Ecto neural progenitor cell (in vitro differentiated cells): ENCODE measurements around the gene PKNOX2.

Experiments used
- DNase-seq: peaks from one replicate; pipeline ENCODE4 v3.0.0-alpha.2; 2018; ENCODE audit warnings: low spot score

PKNOX2 gene

DNA sequence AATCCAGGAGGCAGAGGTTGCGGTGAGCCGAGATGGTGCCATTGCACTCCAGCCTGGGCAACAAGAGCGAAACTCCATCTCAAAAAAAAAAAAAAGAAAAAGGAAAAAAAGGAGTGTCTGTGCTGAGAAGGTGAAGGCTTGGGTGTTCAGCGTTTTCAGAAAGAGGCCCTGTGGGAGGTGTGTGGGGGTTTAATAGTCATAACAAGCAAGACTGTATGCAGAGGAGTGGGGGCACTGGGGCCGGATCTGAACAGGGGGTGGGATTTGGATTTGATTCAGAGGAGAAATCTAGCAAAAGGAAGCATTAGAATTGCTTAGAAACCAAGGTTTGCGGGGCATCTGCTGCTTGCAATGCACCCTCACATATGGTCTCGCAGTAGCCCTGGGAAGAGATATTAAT lies 195.5 kb downstream of the PKNOX2 start:
- DNase-seq: no peak

DNA sequence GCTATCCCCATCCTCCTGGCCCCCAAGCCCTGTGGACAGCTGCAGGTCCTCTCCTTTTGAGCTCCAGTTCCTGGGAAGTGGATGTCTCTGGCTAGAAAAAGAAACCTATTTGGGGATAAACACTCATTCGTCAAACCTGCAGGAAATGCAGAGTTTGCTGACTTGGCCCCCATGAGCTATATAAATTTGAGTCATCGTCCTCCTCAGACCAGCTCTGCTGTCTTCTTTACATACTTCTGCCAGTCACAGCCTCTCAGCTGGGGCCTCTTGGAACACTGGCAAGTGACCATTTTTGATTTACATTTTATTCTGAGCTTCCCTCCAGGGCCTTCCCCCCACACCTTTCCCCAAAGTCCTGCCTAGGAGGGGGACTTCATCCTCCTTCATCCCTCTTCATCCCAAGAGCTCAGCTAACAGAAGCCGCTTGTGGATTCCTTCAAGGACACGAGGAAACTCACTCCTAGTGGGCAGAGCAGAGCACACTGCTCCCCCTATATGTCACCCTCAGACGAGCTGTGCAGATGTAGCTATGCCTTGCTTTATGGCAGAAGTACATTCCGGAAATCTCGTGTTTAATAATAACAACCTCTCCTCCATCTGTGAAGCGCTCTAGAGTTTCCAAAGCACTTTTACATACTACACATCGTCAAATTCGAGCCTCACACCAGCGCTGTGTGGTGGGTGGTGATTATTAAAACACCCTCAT lies 199.7 kb downstream of the PKNOX2 start:
- DNase-seq: no peak

DNA sequence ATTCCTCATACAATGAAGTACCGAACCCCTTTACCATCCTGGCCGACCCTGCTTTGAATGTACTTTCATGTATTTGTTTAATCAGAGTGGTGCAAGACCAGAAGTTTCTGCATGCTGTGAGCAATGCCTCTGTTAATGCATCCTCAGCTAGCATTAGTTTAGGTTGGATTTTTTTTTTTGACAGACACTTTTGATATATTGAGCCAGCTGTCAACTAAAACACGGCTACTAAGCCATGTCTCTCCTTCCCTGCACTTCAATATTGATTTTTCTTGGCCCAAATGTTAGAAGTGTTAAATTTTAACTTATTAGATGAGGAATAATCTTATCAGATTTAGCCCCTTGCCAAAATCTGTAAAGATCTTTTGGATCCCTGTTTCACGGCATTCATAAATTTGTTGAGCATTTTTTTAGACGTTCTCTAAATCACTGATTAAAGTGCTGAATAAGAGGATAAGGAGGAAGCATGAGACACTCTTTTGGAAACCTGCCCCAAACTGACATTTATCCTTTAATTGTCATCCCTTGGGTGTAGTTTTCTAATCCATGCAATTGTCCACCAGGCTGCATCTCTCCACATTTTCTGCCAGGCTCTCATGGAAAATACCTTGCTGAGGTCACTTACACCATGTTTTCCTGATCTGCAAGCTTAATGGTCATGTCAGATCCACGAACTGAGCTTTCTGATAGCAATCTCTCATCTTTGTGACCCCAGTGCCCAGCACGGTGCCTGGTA lies 200.8 kb downstream of the PKNOX2 start:
- DNase-seq: no peak

DNA sequence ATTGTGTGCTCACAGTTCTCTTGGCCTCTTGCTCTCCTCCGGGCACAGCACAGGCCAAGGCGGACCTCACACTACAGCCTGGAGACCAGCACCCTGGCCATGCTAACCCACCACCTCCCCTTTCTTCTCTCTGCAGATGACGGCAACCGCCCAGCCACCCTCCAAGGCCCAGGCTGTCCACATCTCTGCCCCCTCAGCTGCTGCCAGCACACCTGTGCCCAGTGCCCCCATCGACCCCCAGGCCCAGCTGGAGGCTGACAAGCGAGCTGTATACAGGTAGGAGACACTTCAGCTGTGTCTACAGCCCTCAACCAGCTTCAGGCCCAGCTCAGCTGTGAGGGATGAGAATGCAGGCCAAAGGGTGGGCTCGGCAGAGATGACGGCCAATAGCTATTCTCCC lies 203.2 kb downstream of the PKNOX2 start:
- no peak for DNase-seq

- no peak for DNase-seq
These were observed 204.2 kb downstream of the PKNOX2 start for GRCh38 chr11:125368757-125369156.

- no peak for DNase-seq
These were observed 205.3 kb downstream of the PKNOX2 start for GRCh38 chr11:125369808-125370207.

DNA sequence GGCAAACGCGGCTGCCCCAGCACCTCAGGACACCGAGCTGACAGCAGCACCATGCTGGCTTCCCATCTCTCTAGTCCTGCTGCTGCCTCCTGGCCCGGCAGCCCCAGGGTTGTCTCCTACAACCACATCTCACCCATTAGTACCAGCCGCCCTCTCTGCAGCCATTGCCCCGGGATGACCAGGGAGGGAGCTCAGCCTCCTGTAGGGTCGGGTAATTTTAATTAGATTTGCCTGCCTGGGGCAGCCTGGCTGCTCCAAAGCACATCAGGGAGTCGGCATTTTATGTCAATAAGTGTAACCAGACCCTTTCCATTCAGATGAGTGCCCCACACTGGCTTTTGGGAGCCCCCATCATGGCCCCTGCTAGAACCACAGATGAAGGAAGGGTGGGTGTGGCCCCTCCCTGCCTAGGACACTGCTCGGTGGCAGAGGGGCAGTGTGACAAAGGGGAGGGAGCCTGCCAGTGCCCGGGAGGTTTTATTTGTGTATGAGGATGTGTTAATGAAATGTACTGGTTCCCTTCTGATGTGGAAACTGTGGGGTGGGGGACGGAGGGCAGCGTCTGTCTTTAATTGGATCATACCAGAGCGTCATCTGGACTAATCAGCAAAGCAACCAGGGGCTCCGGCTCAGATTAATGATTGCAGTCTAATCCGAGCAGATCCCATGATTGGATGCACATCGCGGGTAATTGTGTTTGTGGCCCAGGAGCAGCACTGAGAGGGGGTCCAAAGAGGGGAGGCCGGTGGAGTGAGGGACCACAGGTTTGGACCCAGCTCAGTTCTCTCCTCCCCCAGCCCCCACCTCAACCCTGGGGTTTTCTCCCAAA lies 206.2 kb downstream of the PKNOX2 start:
- DNase-seq: peak; percentile 68

- DNase-seq: peak; percentile 90
These were observed 206.9 kb downstream of the PKNOX2 start for GRCh38 chr11:125371431-125371935.

DNA sequence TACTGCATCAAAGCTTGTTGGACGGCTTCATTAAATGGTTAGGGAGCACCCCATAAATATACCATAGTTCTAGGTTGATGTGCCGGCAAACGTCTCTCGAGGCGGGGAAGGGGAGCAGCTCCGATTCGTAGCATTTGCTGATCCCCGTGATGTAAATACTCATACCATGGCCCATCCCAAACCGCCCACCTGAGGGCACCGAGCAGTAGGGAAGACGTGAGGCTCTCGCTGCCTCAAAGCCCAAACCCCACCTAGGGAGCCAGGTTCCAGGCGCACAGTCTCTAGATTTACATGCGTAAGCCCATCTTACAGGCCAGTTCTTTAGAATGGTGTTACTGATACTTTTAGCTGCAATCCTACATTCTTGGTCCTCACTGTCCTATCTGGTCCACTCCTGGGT lies 207.5 kb downstream of the PKNOX2 start:
- DNase-seq: no peak

DNA sequence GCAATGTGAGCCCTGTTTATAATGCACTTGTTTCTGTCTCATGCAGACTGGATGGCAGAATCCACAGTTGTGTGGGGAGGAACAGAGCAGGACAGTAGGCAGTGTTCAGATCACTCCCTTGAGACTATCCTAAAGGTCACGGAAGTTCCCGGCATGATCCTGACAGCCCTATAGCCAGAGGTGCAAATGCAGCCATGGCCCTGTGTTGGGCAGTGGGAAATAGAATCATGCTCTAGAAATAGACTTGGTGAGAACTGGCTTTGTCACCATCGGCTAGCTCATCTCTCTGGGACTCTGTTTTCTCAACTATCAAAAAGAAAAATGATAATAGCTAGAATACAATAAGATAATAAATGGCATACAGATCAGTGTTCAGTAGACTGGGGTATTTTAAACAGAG lies 208.4 kb downstream of the PKNOX2 start:
- DNase-seq: no peak

DNA sequence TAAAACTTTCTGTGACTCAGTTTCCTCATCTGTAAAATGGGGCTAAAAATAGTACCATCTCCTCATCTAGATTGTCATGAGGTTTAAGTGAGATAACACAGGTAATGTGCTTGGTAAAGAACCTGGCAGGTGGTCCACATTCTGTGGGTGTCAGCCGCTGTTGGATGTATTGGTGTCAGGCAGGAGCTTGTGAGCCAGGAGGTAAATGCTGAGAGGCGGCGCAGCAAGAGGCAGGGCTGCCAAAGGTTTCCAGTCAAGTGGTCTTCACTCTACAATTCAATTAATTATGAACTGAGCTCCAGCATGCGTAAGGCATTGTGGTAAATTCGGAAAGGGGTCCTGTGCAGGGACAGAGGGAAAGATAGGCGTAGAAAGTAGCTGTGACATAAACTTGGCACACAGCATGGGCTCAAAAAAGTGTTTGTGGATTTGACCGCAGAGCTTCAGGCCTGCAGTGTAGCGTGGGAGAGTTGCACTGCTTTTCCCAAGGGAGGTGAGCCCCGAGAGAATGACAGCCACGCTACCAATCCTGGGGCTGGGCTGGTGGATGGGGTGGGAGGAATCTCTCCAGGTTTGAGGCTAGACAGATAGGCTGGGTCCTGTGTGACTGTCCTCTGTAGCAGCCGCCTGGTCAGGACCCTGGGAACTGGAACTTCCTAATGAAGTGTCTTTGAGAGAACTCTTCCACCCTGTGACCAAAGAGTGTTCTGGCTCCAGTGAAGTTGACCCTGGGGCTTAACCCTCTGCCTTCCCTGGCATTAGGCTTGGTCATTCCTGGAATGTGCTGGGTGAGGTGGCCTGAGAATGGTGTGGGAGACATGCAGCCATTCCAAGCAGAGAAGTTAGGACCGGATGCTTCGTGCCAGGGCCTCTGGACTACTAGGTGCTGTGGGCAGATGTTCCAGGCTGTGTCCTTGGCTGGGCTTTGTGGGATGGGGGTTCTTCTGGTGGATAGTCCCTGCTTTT lies 209.2 kb downstream of the PKNOX2 start:
- DNase-seq: no peak

GRCh38 chr11:125374398-125374797 lies 209.8 kb downstream of the PKNOX2 start:
- DNase-seq: no peak

- DNase-seq: no peak
These were observed 210.6 kb downstream of the PKNOX2 start for GRCh38 chr11:125375146-125375545.

DNA sequence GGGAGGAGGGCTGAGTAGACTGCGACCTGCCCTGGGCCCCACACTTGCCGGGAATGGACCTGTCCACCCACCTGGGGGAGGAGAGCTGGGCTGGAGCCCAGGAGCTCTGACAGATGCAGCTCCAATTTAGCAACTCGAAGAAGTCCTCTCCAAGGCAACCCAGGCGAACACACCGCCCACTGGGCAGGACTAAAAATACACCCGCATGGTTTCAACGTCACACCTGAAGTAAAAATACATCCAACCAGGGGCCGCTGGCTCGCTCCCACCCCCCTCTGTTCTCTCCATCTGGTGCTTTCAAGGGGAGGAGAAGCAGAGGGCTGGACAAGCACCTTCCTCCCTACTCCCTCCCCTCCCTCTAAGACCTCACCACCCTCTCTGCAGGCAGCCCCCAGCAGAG lies 211.6 kb downstream of the PKNOX2 start:
- no peak for DNase-seq

GRCh38 chr11:125376856-125377255 lies 212.3 kb downstream of the PKNOX2 start:
- no peak for DNase-seq

DNA sequence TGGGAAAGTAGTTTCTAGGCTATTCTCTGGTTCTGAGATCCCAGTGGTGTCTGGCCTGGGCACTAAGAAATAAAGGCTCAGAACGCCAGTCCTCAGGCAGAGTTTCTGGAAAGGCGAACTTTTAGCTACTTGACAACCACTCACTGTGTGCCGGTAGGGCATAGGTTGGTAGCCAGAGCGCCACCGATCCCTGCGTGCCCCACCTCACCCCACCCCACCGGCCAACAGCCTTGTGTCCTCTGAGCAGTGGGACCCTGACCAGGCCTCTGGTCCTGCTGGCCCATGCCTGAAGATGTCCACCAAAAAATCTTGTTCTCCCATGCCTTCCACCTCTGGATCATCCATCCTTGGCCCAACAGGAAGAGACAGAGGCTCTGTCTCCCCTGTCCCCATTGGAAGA lies 213.5 kb downstream of the PKNOX2 start:
- DNase-seq: no peak

- DNase-seq: no peak
These were observed 214.0 kb downstream of the PKNOX2 start for GRCh38 chr11:125378571-125378970.

GRCh38 chr11:125379565-125379964 lies 215.0 kb downstream of the PKNOX2 start:
- DNase-seq: no peak

DNA sequence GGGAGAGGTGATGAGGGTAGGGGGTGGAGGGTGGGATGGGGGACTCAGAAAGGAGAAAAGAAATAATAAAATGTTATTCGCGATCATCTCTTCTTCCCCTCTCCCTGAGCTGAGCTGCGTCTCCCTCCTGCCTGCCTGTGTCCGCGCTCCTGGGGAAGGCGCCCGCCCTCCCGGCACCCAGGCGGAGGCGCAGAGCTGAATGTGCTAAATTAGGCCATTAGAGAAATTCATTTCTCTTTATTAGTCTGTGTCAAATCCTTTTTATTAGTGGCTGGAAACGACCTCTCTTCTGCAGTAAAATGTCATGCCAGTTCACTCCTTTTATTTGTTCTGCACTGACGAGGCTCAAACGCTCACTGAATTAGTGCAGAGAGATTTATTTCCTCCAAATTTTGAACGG lies 215.4 kb downstream of the PKNOX2 start:
- no peak for DNase-seq

GRCh38 chr11:125380756-125381445 lies 216.3 kb downstream of the PKNOX2 start:
- DNase-seq: no peak

DNA sequence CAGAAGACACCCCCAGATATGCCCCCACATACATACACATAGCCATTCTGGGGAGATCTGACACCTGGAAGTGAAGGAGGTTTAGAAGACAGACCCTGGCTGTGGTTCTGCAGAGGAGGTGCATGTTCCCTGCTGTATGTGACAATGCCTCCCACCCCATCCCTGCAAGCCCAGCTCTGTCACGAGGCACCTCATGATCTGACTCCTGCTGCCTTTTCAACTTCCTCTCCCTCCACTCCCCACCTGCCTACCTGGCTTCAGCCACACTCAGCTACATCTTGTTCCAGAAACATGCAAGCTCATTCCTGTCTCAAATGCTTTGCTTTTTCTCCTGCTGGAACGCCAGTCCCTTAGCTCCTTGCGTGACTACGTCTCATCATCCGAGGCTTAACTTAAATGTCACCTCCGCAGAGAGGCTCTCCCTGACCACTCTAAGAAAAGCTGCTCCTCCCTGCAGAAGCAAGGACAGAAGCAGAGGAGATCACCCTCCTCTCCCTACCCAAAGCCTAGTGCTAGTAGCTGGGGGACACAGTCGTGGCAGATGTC lies 217.0 kb downstream of the PKNOX2 start:
- no peak for DNase-seq
